Stimulated activated memory B cell treated with anti-CD40 and anti-IgM and Interleukin-4, amounts not matched to agents 10 μg/mL and 1 μg/mL and 100 μg/mL, for 72 hours (primary cell): Measurements from ENCODE around the gene KRT17.
"Not testable (repeated sequence)": the region's sequence is repeated elsewhere in the genome, so short reads cannot be mapped to it uniquely, and the experiment has no call there.

Experiments
- ATAC-seq: fragments of 150-1000 bp; cut with Tn5 transposase; 2 replicates; pipeline ENCODE4 v1.10.0; 2021
- H3K27ac Mint-ChIP-seq: one replicate; pipeline ENCODE4 v1.8.0; 2022; ENCODE audit warnings: mild to moderate bottlenecking, mixed read lengths
- H3K27me3 Mint-ChIP-seq: one replicate; pipeline ENCODE4 v1.8.0; 2022; ENCODE audit warnings: mixed read lengths
- H3K36me3 Mint-ChIP-seq: one replicate; pipeline ENCODE4 v1.8.0; 2022; ENCODE audit warnings: mixed read lengths
- H3K4me1 Mint-ChIP-seq: one replicate; pipeline ENCODE4 v1.8.0; 2022; ENCODE audit warnings: mixed read lengths
- H3K4me3 Mint-ChIP-seq: one replicate; pipeline ENCODE4 v1.8.0; 2022; ENCODE audit warnings: mild to moderate bottlenecking, moderate library complexity, mixed read lengths
- H3K9me3 Mint-ChIP-seq: one replicate; pipeline ENCODE4 v1.8.0; 2022; ENCODE audit warnings: mixed read lengths

Gene KRT17

DNA sequence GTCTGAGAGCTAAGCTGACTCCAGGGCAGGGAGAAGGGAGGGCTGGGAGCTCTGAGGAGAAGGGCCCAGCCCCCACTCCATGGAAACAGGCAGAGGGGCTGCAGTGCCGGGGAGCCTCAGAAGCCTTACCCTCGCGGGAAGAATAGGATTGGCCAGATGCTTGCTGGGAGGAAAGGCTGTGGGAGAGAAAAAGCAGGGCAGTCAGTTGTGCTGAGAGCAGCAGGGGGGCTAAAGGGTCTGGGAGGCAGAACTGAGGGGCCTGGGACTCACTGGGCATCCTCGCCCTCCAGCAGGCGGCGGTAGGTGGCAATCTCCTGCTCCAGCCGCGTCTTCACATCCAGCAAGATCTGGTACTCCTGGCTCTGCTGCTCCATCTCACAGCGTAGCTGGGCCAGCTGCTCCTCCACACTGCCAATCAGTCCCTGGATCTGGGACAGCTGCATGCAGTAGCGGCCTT is 14.3 kb downstream of the KRT17 start:
- not testable (repeated sequence) for H3K27ac Mint-ChIP-seq, H3K4me1 Mint-ChIP-seq, H3K4me3 Mint-ChIP-seq
- Mint-ChIP-seq H3K27me3 (peaks cover 44% of the 10 kb centered on the region), H3K9me3 (peaks cover 11% of the 10 kb centered on the region), H3K36me3 (peaks cover 12% of the 10 kb centered on the region)
- ATAC-seq: peak; percentile 24

DNA sequence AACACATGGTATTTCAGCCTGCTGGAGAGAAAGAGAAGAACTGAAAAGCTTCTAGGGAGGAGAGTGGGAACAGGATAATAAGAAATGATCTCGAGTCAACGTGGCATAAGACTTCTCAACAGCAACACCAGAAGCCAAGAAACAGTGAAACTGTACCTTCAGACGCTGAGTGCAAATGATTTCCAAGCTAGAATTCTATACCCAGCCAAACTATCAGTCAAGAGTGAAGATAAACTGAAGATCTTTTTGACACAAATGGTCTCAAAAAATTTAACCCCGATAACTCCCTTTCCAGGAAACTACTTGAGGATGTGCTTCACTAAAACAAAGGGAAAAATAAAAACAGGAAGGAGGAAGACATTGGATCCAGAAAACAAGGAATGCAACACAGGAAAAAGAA is 17.4 kb downstream of the KRT17 start:
- Mint-ChIP-seq H3K9me3 (peaks cover 11% of the 10 kb centered on the region), H3K36me3 (peaks cover 12% of the 10 kb centered on the region), H3K27me3 (peaks cover 39% of the 10 kb centered on the region)
- H3K4me1 Mint-ChIP-seq, H3K27ac Mint-ChIP-seq, H3K4me3 Mint-ChIP-seq, ATAC-seq: not testable (repeated sequence)

GRCh38 chr17:41602524-41602923 is 21.9 kb downstream of the KRT17 start:
- H3K4me1 Mint-ChIP-seq: no peaks in the 10 kb centered on the region
- H3K27ac Mint-ChIP-seq: no peak overlapping the region
- peaks cover 12% of the 10 kb centered on the region for H3K36me3 Mint-ChIP-seq
- H3K9me3 Mint-ChIP-seq: peaks cover 19% of the 10 kb centered on the region
- no peak overlapping the region for H3K4me3 Mint-ChIP-seq
- peaks cover 38% of the 10 kb centered on the region for H3K27me3 Mint-ChIP-seq
- ATAC-seq: no peak

GRCh38 chr17:41600318-41600717 is 24.1 kb downstream of the KRT17 start:
- H3K4me3 Mint-ChIP-seq: no peak overlapping the region
- peaks cover 30% of the 10 kb centered on the region for H3K27me3 Mint-ChIP-seq
- H3K36me3 Mint-ChIP-seq: no peaks in the 10 kb centered on the region
- peaks cover 10% of the 10 kb centered on the region for H3K9me3 Mint-ChIP-seq
- H3K27ac Mint-ChIP-seq: no peak overlapping the region
- no peaks in the 10 kb centered on the region for H3K4me1 Mint-ChIP-seq
- no peak for ATAC-seq

DNA sequence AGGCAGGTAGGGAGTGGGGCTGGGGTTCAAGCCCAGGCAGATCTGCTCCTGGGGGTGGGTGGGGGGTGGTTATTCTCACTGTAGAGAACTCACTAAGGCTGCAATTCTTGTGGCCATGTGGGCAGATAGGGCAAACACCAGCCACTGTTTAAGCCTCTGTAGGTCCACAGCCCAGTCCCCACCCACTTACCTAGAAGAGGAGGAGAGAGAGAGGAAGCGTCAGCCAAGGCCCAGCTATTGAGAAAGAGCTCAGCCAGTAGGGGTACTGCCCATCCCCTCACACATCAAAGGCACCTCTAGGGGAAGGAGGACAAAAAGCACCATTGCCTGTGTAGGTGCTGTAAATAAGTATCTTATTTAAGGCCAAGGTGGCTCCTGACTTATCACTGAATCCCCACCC is 24.7 kb downstream of the KRT17 start:
- Mint-ChIP-seq H3K4me1 (no peaks in the 10 kb centered on the region), H3K27me3 (peaks cover 37% of the 10 kb centered on the region)

DNA sequence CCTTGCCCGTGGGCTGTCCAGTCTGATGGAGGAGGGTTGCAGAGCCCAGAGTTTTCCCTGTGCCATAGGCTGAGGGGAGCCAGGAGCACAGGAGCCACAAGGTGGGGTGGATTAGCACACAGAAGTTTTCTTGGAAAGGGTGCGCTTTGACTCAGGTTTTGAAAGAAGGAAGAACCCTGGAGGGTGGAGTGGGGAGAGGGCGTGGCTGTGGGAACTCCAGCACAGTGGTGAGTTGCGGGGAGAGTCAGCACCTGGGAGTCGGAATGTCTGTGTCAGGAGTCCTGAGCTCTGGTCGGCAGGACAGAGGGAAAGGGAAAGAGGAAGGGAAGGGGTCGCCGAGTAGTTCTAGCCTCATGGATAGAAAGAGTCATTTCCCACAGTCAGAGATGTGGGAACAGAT is 28.8 kb downstream of the KRT17 start:
- peaks cover 32% of the 10 kb centered on the region for H3K27me3 Mint-ChIP-seq
- no peak for ATAC-seq
- no peaks in the 10 kb centered on the region for H3K36me3 Mint-ChIP-seq
- H3K9me3 Mint-ChIP-seq: peaks cover 10% of the 10 kb centered on the region
- no peak overlapping the region for H3K4me3 Mint-ChIP-seq
- no peaks in the 10 kb centered on the region for H3K4me1 Mint-ChIP-seq
- H3K27ac Mint-ChIP-seq: no peak overlapping the region

More for the DNA sequence above, 24.7 kb downstream of the KRT17 start:
- Mint-ChIP-seq H3K4me3 (no peak overlapping the region), H3K9me3 (peaks cover 10% of the 10 kb centered on the region), H3K27ac (no peak overlapping the region), H3K36me3 (no peaks in the 10 kb centered on the region)
- ATAC-seq: no peak

- H3K4me1 Mint-ChIP-seq: no peaks in the 10 kb centered on the region
- no peak overlapping the region for H3K27ac Mint-ChIP-seq
- H3K36me3 Mint-ChIP-seq: no peaks in the 10 kb centered on the region
- H3K9me3 Mint-ChIP-seq: peaks cover 10% of the 10 kb centered on the region
- H3K4me3 Mint-ChIP-seq: no peak overlapping the region
- peaks cover 38% of the 10 kb centered on the region for H3K27me3 Mint-ChIP-seq
- ATAC-seq: no peak
These were observed 29.9 kb downstream of the KRT17 start for GRCh38 chr17:41594363-41594915.

- no peak overlapping the region for H3K4me3 Mint-ChIP-seq
- H3K27ac Mint-ChIP-seq: no peak overlapping the region
- peaks cover 4% of the 10 kb centered on the region for H3K9me3 Mint-ChIP-seq
- ATAC-seq: no peak
- H3K27me3 Mint-ChIP-seq: peaks cover 47% of the 10 kb centered on the region
- no peaks in the 10 kb centered on the region for H3K4me1 Mint-ChIP-seq
- H3K36me3 Mint-ChIP-seq: no peaks in the 10 kb centered on the region
These were observed 30.9 kb downstream of the KRT17 start for GRCh38 chr17:41593306-41593981.

- peaks cover under 1% of the 10 kb centered on the region for H3K9me3 Mint-ChIP-seq
- H3K4me3 Mint-ChIP-seq: no peak overlapping the region
- H3K36me3 Mint-ChIP-seq: no peaks in the 10 kb centered on the region
These were observed 31.6 kb downstream of the KRT17 start for GRCh38 chr17:41592601-41593305.

GRCh38 chr17:41589301-41589700 is 35.1 kb downstream of the KRT17 start:
- Mint-ChIP-seq H3K9me3 (no peaks in the 10 kb centered on the region), H3K27me3 (peaks cover 56% of the 10 kb centered on the region), H3K4me3 (no peak overlapping the region), H3K27ac (no peak overlapping the region), H3K36me3 (no peaks in the 10 kb centered on the region), H3K4me1 (no peaks in the 10 kb centered on the region)
- no peak for ATAC-seq

More at GRCh38 chr17:41592601-41593305, 31.6 kb downstream of the KRT17 start:
- Mint-ChIP-seq H3K4me1 (no peaks in the 10 kb centered on the region), H3K27ac (no peak overlapping the region), H3K27me3 (peaks cover 48% of the 10 kb centered on the region)
- ATAC-seq: no peak

GRCh38 chr17:41588126-41588810 is 36.1 kb downstream of the KRT17 start:
- Mint-ChIP-seq H3K27ac (no peak overlapping the region), H3K4me1 (no peaks in the 10 kb centered on the region), H3K27me3 (peaks cover 61% of the 10 kb centered on the region), H3K4me3 (no peak overlapping the region), H3K9me3 (no peaks in the 10 kb centered on the region), H3K36me3 (no peaks in the 10 kb centered on the region)
- no peak for ATAC-seq

DNA sequence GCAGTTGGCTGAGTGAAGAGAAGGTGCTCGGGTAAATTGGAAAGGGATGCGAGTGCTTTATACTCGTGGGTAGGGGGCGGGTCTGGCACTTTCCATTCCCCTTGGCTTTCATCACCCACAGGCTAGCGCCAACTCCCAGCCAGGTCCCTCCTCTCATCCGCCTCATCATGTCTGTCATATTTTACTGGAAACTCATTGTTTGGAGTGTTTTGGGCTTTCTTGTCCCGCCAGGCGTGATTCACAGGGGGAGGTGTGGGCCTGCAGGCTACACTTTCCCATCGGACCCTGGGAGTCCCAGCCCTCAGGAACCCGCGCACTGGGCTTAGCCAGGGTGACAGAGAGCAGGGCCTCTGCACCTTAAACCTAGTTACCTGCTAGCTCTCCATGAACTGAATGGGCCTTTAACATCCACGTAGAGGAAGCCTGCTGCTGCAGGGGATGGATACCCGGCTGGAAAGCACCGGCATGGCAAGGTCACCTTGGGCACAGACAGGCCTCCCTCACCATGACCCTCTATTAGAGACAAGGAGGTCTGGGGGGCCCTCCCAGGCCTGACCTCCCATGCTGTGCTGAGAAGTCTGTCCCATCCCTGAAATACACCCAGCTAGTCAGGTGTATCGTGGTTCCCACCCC is 37.4 kb downstream of the KRT17 start, which contains the start of gene KRT14:
TSS of gene KRT14 (minus strand) at position 33 of the 633 bp plus-strand sequence. CDS start 61 bp downstream, outside the sequence.
- H3K4me3 Mint-ChIP-seq: no peak within 1 kb of the TSS
- no peak within 1 kb of the TSS for H3K27ac Mint-ChIP-seq
- no peak for ATAC-seq
- no peaks in the 10 kb centered on the region for H3K9me3 Mint-ChIP-seq
- H3K4me1 Mint-ChIP-seq: no peaks in the 10 kb centered on the region
- no peaks in the 10 kb centered on the region for H3K36me3 Mint-ChIP-seq
- peaks cover 71% of the 10 kb centered on the region for H3K27me3 Mint-ChIP-seq

DNA sequence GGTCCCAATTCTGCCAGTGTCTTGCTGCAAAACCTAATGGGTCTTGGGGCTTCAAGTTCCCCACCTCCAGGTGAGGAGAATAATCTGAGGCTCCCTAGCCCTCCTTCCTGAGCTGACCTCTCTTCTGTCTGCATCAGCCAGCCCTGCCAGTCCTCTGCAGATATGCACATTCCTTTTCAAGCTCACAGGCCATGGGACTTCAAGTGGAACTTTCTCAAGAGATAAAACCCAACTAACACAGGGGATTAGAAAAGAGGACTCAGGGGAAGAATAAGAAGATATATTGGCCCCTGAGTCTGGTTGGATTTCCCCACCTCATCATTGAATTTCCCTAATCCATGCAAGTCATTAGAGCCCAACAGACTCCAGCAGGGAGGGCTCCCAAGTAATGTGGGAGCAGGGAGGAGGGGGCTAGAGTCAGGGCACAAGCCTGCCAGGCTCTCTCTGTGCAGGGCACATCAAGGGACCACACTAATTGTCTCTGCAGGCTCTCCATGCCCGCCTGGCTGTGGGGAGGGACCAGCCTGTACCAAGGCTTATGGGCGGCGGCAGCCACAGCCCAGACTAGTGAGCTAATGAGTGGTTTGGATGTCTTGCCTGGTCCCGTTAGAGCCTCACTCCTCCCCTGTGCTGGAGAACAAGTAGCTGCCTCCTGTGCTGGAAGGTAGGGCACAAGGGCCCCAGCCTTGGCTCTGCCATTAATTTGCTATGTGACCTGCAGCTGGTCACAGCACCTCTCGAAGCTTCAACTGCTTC is 38.9 kb downstream of the KRT17 start:
- Mint-ChIP-seq H3K9me3 (no peaks in the 10 kb centered on the region), H3K4me1 (no peaks in the 10 kb centered on the region), H3K27me3 (peaks cover 80% of the 10 kb centered on the region), H3K36me3 (no peaks in the 10 kb centered on the region), H3K27ac (no peak overlapping the region), H3K4me3 (no peak overlapping the region)
- no peak for ATAC-seq

GRCh38 chr17:41584331-41584927 is 39.9 kb downstream of the KRT17 start:
- peaks cover 85% of the 10 kb centered on the region for H3K27me3 Mint-ChIP-seq
- H3K27ac Mint-ChIP-seq, H3K4me3 Mint-ChIP-seq, H3K36me3 Mint-ChIP-seq, H3K9me3 Mint-ChIP-seq, ATAC-seq, H3K4me1 Mint-ChIP-seq: not testable (repeated sequence)
